Adipose tissue (tissue), 3 donors: ENCODE data around the gene CDHR2. TPM values are rescaled to one million over a fixed set of nuclear protein-coding genes. Genes with fewer than 3 reads are reported as not detected.

Experiments
- H3K27ac ChIP-seq: one replicate; pipeline ENCODE4 v1.5.1; 2013; ENCODE audit warnings: low read depth, low read length
- WGBS, 3 donors: extraction: QIAGEN DNeasy Blood & Tissue Kit; methylation state at CpG; one replicate each; pipeline ENCODE4 v1.1.7; 2013; 5-methylcytosine and 5-hydroxymethylcytosine counted together
- polyA plus RNA-seq, 3 donors: library from polyadenylated mRNA; stranded (reverse); fragments of 200-250 nt; gene quantifications; one replicate each; pipeline ENCODE4 v1.2.3, GENCODE V29; 2013
- donor health status: healthy with polysubstance abuse.
- donor health status: Bipolar disorder and iron deficiency.
- donor health status: healthy.

The CDHR2 gene
- polyA plus RNA-seq, 3 donors = 0.07 to 0.42 (median 0.11) TPM

- 60 to 82% (median 71%) methylated on average over 2 of the region's 2 CpGs for WGBS, 3 donors
- H3K27ac ChIP-seq = no peak overlapping the region
Observed at GRCh38 chr5:176625512-176625911, 76.4 kb downstream of the CDHR2 start.

GRCh38 chr5:176625966-176626875, 77.1 kb downstream of the CDHR2 start:
- WGBS, 3 donors = 33 to 53% (median 51%) methylated on average over 23 to 25 of the region's 25 CpGs
- H3K27ac ChIP-seq = no peak overlapping the region

DNA sequence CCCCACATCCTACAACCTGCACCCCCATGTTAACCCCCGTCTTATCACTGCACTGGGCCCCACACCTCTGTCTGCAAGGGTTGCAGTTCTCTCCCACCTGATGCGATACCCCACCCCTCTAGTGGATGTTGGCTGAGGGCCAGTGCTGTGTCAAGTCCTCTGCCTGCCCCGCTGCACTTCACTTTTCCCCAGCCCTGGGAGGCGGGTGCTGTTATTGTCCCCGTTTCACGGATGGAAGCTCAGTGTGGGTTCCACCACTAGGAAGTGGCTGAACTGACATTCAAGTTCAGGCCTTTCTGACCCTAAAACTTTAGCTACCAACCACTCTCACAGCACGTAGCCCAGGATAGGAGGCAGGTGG, 77.7 kb downstream of the CDHR2 start:
- no peak overlapping the region for H3K27ac ChIP-seq
- WGBS, 3 donors = 42 to 52% (median 45%) methylated on average over 7 of the region's 7 CpGs

DNA sequence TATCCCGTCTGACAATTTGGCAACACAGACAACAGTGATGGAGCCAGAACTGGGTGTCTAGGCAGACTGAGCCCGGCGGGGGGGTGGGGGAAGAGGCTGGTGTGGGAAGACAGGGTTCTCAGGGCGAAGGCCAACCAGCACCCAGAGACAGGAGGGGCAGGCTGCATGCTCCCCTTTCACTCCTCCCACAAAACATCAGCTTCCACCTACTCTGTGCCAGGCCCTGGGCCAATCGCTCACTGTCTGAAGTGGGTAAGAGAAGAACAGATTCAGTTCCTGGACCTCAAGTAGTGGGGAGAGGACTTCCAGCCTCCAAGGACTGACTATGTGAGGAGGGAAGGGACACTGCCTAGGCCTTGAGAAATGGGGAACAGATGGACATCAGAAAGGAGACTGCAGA, 78.4 kb downstream of the CDHR2 start:
- H3K27ac ChIP-seq = no peak overlapping the region
- 68 to 85% (median 75%) methylated on average over 5 of the region's 5 CpGs for WGBS, 3 donors

GRCh38 chr5:176628406-176629228, 79.5 kb downstream of the CDHR2 start:
- no peak overlapping the region for H3K27ac ChIP-seq
- 46 to 57% (median 55%) methylated on average over 13 of the region's 13 CpGs for WGBS, 3 donors

DNA sequence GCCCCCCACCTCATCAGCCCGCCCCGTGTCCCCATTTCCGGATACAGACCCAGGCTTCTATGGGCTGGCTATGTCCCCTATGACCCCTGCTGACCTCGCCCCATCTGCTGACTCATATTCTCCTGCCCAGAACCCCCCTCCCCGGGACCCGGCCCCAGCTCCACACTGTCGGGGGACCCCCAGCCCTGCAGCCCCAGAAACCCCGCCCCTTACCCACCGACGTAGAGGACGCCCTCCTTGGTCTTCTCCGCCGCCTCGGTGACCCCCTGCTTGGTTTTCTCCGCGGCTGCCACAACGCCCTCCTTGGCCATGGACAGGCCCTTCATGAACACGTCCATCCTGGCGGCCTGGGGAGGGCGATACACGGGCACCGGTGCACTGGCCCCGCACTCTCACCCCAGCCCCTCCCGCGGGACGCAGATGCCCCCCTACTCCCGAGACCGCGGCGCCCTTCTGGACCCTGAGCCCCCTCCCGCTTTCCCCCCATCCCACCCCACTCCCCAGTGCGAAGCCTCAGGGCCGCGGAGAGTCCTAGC, 80.2 kb downstream of the CDHR2 start:
- no peak overlapping the region for H3K27ac ChIP-seq
- 3 to 5% (median 4%) methylated on average over 29 to 34 of the region's 34 CpGs for WGBS, 3 donors

DNA sequence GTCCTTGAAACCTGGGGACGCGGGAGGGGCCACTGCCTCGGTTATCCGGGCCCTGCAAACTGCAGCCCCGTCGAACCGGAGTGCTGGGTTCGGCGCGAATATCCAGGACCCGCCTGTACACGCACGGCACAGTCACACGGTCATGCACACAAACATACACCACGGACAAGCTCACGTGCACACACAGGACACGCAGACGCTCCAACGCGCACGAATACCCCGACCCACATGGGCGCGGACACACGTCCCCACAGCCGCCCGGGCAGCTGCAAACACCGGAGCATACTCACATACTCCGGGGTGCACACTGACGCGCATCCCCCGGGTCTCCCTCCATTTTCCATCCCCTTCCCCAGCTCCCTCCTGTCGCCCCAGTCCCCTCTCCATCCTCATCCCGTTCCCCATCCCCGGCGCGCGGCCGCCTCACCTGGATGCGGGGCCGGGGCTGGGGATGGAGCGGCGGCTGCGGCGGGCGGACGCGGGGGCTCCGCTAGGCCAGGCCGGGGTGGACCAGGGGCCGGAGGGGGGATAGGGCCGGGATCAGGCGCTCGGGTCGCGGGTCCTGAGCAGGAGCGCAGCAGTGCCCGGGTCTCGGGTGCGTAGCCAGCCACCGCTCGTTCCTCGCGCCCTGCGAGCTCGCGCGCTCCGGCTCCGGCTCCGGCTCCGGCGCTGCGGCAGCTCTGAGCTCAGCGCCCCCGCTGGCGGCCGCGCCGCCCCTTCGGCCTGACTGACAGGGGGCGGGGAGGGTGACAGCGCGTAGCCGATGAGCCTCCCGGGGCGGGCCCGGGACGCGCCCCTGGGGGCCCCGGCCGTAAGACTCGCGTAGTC, 80.9 kb downstream of the CDHR2 start, which contains the start of the genes EIF4E1B and SNCB:
Gene EIF4E1B, plus strand, starts transcription at position 823 of the 828 bp plus-strand sequence. CDS start 12,113 bp downstream, outside the sequence.
Gene SNCB, minus strand, starts transcription at position 682 of the 828 bp plus-strand sequence. CDS start 880 bp downstream, outside the sequence.
- WGBS, 3 donors = 1 to 2% (median 2%) methylated on average over 93 to 94 of the region's 94 CpGs
- H3K27ac ChIP-seq = no peak within 1 kb of the TSS

GRCh38 chr5:176630681-176631222, 81.6 kb downstream of the CDHR2 start:
- no peak overlapping the region for H3K27ac ChIP-seq
- 4 to 10% (median 7%) methylated on average over 20 of the region's 20 CpGs for WGBS, 3 donors

DNA sequence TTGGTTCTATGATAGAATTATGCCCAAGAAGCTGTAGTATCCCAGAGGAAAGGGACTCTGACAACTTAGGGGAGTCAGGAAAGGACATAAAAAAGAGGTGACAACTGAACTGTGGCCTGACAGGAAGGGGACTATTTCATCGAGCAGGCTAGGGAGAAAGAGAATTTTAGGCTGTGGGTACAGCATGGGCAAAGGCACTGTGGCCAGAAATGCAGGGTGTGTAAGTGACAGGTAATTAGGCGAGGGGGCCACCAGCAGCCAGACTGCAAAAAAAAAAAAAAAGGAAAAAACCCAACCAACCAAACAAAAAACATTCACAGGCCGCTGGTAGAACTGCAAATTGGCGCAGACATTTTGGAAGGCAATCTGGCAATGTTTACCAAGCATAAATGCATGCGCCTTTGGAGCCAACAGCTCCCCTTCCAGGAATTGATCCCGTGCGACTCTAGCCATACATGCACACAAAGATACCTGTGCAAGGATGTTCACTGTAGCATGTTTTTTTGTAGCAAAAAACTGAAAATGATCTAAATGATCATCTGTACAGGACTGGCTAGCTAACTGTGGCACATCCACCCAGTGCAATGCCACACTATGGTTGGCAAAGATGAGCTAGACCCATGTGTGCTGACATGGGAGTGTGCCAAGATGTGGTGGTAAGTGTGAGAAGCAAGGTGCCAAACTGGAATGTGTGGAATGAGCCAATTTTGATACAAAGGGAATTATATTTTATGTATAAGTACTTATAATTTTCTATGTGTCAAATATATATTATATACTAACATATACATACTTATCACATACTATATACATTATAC, 82.5 kb downstream of the CDHR2 start:
- no peak overlapping the region for H3K27ac ChIP-seq
- 64 to 82% (median 75%) methylated on average over 7 of the region's 7 CpGs for WGBS, 3 donors

GRCh38 chr5:176632745-176633144, 83.6 kb downstream of the CDHR2 start:
- WGBS, 3 donors = 73 to 83% (median 77%) methylated on average over 2 of the region's 2 CpGs
- no peak overlapping the region for H3K27ac ChIP-seq

- 11 to 20% (median 19%) methylated on average over 6 of the region's 6 CpGs for WGBS, 3 donors
Observed at GRCh38 chr5:176633598-176633997, 84.5 kb downstream of the CDHR2 start.

DNA sequence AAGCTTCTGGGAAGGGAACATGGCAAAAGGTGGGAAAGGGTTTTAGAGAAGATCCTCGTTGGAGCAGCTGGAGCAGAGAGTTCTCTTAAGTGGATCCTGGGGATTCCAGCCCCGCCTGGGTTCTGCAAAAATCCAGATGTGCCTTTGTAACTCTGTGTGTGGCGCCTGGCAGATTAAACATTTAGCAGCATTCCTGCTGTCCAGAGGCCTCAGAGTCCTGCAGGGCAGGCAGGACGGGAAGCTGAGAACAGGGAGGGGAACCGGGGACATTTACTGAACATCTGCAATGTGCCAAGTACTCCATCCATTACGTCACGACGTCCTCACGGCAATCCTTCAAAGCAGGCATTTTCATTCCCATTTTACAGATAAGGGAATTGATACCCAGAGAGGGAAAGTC, 87.3 kb downstream of the CDHR2 start:
- no peak overlapping the region for H3K27ac ChIP-seq
- 28 to 43% (median 36%) methylated on average over 9 of the region's 9 CpGs for WGBS, 3 donors

More at GRCh38 chr5:176633598-176633997, 84.5 kb downstream of the CDHR2 start:
- no peak overlapping the region for H3K27ac ChIP-seq

- 35 to 56% (median 55%) methylated on average over 4 of the region's 4 CpGs for WGBS, 3 donors
- H3K27ac ChIP-seq = no peak overlapping the region
Observed at GRCh38 chr5:176637556-176637955, 88.4 kb downstream of the CDHR2 start.

DNA sequence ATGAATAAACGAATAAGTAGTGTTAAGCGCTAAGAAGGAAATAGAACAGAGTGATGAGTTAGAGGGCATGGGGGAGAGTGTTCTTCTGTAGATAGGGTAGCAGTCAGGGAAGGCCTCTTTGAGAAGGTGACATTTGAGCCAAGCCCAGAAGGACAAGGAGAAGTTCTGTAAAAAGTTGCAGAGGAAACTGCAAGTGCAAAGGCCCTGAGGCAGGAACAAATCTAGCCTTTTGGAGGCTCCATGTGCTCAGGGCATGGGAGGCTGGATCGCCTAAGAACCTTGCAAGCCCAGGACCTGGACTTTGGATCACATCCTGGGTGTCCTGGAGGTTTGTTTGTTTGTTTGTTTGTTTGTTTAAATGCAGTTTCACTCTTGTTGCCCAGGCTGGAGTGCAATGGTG, 89.3 kb downstream of the CDHR2 start:
- no peak overlapping the region for H3K27ac ChIP-seq
- WGBS, 3 donors = 97 to 99% (median 98%) methylated on average over 3 of the region's 3 CpGs

GRCh38 chr5:176639208-176639607, 90.1 kb downstream of the CDHR2 start:
- H3K27ac ChIP-seq = no peak overlapping the region
- 43 to 77% (median 50%) methylated on average over 3 to 4 of the region's 4 CpGs for WGBS, 3 donors

GRCh38 chr5:176639981-176640380, 90.8 kb downstream of the CDHR2 start:
- WGBS, 3 donors = 45 to 75% (median 47%) methylated on average over 4 of the region's 4 CpGs
- H3K27ac ChIP-seq = no peak overlapping the region

- H3K27ac ChIP-seq = no peak overlapping the region
- 80 to 85% (median 80%) methylated on average over 4 of the region's 4 CpGs for WGBS, 3 donors
Observed at GRCh38 chr5:176640616-176641015, 91.5 kb downstream of the CDHR2 start.
